MV-4-11 (cell line): ENCODE measurements around the gene P3H1.

ENCODE experiments used
- DNase-seq: peaks from one replicate; lab custom pipeline; 2025; lab: John Stamatoyannopoulos, UW

P3H1 gene

GRCh38 chr1:42744148-42744413 is 22.7 kb downstream of the P3H1 start:
- DNase-seq, result no peak

GRCh38 chr1:42743317-42744147 is 23.3 kb downstream of the P3H1 start:
- DNase-seq, result no peak

- no peak for DNase-seq
These were observed 24.1 kb downstream of the P3H1 start for GRCh38 chr1:42742617-42743316.

- no peak for DNase-seq
These were observed 24.7 kb downstream of the P3H1 start for GRCh38 chr1:42742141-42742540.

GRCh38 chr1:42741706-42742105 is 25.1 kb downstream of the P3H1 start:
- no peak for DNase-seq

GRCh38 chr1:42740851-42741580 is 25.8 kb downstream of the P3H1 start:
- no peak for DNase-seq

GRCh38 chr1:42739753-42740700 is 26.8 kb downstream of the P3H1 start, which contains the start of gene CLDN19:
CLDN19 (minus strand) TSS chr1:42740236; CDS start chr1:42740063, 173 bp downstream.
- DNase-seq, result no peak

GRCh38 chr1:42738678-42739226 is 28.1 kb downstream of the P3H1 start:
- no peak for DNase-seq

- DNase-seq, result no peak
These were observed 28.7 kb downstream of the P3H1 start for GRCh38 chr1:42737986-42738677.

GRCh38 chr1:42737257-42737656 is 29.6 kb downstream of the P3H1 start:
- DNase-seq, result peak; percentile 97

- DNase-seq, result no peak
These were observed 30.1 kb downstream of the P3H1 start for GRCh38 chr1:42736571-42737200.

- DNase-seq, result peak; percentile 25
These were observed 30.7 kb downstream of the P3H1 start for GRCh38 chr1:42736152-42736551.

GRCh38 chr1:42735477-42736105 is 31.2 kb downstream of the P3H1 start:
- no peak for DNase-seq

- no peak for DNase-seq
These were observed 31.8 kb downstream of the P3H1 start for GRCh38 chr1:42735056-42735455.

GRCh38 chr1:42734201-42735035 is 32.4 kb downstream of the P3H1 start:
- no peak for DNase-seq

GRCh38 chr1:42733415-42734200 is 33.2 kb downstream of the P3H1 start:
- no peak for DNase-seq

- no peak for DNase-seq
These were observed 34.6 kb downstream of the P3H1 start for GRCh38 chr1:42732126-42732680.

- DNase-seq, result no peak
These were observed 35.2 kb downstream of the P3H1 start for GRCh38 chr1:42731585-42731984.
